HG03439 (cell line): ENCODE data around the gene LMO3.

Experiments
- ATAC-seq: cut with Tn5 transposase; IDR thresholded peaks from one replicate; pipeline ENCODE4 v1.9.1; 2021; ENCODE audit warnings: mild to moderate bottlenecking, moderate library complexity; ENCODE audit not compliant: unreplicated experiment

The LMO3 gene

GRCh38 chr12:16606117-16606200 is at the start of gene LMO3:
TSS of gene LMO3 (minus strand) at chr12:16606162. CDS start at chr12:16600860, 5,302 bp downstream.
- no peak for ATAC-seq

- peak; percentile 92 for ATAC-seq
Measured at GRCh38 chr12:16636435-16637055, 30.6 kb upstream of the LMO3 start.

DNA sequence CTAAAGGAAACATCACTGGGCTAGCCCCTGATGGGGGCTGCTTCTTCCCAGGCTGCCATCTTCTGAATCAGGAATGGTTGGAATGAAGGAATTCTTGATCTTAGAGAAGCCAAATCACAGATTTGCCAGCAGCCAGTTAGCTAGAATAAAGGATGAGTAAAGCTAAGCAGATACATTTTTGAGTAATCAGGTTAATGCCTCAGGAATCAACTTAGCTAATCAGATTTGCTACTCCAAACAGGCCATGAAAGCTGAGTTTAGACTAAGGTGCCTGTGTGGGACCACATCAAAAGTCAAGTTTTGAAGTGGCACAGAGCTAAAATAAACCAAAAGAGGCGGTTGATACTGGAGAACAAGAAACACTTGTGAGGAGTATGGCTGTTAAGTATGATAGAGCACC is 28.8 kb upstream of the LMO3 start:
- no peak for ATAC-seq

DNA sequence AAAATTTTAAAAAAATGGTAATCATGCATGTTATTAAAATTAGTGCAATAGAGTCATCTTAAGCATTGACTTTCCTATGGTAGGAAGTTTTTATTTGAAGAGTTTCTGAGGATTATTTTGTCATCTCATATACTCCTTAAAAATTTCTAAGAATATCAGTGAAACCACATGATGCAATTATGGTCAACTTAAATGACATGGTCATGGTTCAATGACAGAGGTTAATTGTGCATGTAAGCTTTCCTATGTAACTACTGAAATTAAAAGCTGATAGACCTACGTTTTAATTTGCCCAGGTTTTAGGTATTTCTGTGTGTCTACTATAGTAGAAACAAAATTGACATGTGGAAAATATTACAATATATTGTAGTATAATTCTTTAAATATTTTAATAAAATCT is 21.0 kb upstream of the LMO3 start:
- no peak for ATAC-seq

DNA sequence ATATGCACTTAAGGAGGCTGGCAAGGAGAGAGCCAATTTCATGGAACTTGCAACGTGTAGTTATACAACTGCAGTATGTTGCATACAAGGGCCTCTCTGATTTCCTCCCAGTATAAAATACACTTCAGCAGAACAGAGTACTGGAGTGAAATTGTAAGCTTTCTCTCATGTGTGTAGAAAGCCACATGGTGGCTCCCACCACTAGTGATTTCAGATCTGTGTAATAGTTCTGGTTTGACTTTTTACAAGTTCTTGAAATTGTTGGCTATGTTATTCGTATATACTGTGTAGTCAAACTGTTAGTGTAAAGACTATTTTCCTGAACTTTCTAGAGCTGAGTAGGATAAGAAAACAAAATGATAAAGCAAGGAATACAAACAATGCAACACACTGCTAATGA is 16.4 kb upstream of the LMO3 start:
- no peak for ATAC-seq

DNA sequence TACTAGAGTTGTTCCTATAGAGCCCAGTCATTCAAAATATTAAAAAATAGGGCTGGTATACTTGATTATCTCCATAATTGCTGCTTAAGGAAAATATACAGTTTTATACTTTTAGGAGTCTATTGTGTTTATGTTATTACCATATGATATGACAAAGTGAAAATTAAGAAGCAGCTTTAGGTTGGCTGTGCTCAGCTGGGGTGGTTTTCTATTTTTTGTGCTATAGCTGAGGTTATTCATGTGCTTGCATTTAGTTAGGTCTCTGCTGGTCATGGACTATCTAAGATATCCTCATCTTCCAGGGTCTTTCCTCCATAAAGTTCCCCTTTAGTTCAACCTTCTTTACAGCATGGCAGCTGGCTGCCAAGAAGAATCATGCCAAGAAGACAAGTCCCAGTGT is 13.6 kb upstream of the LMO3 start:
- no peak for ATAC-seq

DNA sequence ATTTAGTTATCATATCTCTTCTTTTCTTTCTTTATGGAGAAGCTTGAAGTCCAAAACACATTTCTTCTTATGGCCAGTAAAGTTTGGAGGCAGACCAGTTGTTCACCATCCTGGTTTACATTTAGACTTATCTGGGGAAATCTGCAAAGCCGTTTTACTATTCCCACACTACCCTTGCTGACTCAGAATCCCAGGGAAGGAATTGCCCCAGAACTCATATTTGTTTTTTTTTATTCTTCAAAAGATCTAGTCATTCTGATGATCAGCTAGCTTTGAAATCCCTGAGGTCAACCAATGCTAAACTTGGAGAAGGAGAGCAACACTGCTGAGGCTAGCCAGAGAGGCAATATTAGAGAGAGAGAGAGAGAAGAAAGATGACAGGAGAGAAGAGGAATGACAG is 12.3 kb upstream of the LMO3 start:
- ATAC-seq: no peak

- no peak for ATAC-seq
Measured at GRCh38 chr12:16613199-16613598, 7.2 kb upstream of the LMO3 start.

- ATAC-seq: no peak
Measured at GRCh38 chr12:16612647-16613046, 6.7 kb upstream of the LMO3 start.

DNA sequence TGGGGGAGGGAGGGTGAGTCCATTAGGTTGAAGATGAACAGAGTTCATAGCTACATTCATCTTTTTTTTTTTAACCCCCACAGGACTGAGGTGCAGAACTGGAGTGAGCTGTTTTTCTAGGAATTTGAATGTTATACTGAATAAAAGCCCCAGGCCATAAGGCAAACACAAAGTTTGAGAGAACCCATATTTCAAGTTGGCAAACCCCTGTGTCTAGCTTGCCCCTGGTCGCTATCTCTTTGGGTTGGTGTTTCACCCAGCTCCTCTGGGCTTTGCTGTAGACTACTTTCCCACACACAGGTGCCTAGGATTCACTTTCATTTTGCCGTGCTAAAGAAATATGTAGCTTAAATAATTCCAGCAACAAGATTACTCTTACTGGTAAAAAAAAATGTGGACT is 5.2 kb upstream of the LMO3 start:
- no peak for ATAC-seq

DNA sequence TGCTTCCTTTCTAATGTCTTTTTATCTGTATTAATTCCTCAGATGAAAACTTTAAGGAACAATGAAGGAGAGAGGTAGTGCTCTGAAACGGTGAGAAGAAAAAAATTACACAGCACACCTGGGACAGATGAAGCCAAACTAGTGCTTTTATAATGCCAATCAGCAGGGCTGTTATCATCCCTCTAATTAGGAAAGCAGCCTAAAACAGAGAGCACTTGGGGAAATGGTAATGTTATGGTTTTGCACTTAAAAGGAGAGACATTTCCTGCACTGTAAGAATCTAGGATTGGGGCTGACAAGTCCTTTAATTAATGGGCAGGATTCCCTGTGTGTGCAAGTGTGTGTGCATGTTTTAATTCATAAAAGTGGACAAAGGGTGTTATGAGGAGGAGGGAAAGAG is 4.8 kb upstream of the LMO3 start:
- ATAC-seq: no peak

DNA sequence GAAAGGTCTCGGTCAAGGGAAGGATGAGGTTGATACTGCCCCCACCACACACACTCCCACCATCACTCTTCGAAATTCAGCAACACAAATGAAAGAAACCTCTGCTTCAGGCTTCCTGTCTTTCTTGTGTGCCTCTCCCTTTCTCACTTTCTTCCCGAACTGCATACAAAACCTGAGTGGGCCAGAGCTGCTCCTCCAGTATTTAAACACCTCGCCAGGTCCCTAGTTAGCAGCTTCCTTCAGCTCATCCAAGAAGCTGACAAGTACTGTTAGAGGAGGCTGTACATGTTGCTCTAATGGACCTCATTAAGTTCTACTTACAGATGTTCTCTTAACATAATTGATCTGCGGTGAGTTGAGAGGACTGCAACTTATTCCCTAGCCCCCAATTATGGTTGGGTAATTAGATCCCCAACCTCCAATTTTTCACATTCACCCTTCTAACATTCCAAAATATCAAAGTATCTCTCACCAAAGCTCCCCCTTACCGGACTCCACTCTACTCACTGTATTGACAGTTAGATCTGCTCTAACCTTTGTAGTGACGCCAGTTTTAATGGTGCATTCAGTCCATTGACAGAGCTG is 4.1 kb upstream of the LMO3 start:
- no peak for ATAC-seq

DNA sequence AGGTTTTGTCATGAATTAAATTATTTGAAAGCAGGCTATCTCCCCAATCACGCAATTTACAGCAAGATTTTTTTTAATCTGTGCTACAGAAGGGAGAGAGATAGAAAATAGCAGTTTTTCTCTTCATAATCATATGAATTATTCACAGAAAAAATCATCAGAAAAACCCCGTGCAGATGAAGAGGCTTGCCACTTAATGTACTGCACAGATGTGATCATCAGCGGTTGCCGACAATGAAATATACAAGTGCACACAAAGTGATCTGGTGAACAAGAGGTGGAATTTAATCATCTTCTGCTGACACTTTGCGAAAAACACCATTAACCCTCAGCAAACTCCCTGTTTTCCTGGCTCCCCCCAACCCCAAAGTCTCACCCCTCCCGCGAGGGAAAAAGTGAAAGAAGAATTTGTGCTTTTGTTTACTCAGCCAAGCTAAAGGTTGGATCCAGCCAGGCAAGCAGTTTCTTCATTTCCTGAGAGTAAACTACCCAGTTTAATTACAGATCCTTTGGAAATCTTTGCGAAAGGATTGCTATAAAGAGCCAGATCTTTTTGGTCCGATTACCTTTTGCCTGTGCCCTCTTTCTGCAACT is 3.1 kb upstream of the LMO3 start:
- ATAC-seq: no peak

DNA sequence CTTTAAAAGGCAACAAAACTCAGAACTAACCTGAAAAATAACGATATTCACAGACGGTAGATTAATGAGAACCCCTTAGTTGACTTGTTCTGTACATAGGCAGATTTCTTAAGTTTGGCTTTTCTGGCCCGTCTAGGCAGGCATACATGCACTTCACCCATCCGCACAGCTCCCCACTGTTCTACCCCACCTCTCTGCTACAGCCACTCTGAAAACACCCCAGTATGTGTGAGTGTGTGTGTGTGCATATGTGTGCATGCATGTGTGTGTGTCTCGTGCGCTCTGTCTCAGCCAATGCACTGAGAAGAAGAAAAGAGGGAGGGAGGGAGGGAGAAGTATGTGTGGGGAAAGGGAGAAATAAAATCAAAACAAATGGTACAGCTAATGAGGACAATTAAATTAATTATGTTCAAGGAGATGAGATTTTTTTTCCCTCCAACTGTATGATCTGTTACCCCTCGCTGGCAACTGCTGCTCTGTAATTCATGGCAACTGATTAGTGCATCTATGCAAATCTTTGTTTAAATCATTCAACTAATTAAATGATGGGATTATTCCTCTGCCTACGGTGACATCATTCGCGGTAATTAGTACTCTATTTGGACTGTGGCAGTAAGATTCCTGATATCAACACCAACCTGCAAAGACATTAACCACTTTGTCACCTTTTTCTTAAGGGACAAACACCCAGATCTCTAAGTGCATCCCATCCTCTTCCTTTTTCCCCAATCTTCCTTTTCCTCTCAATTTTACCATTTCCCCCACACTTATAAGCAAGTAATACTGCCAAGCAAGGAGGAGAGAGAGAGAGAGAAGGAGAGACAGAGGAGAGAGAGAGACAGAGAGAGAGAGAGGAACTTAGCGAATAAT is 2.2 kb upstream of the LMO3 start:
- no peak for ATAC-seq

- ATAC-seq: no peak
Measured at GRCh38 chr12:16606991-16607390, 1.0 kb upstream of the LMO3 start.

DNA sequence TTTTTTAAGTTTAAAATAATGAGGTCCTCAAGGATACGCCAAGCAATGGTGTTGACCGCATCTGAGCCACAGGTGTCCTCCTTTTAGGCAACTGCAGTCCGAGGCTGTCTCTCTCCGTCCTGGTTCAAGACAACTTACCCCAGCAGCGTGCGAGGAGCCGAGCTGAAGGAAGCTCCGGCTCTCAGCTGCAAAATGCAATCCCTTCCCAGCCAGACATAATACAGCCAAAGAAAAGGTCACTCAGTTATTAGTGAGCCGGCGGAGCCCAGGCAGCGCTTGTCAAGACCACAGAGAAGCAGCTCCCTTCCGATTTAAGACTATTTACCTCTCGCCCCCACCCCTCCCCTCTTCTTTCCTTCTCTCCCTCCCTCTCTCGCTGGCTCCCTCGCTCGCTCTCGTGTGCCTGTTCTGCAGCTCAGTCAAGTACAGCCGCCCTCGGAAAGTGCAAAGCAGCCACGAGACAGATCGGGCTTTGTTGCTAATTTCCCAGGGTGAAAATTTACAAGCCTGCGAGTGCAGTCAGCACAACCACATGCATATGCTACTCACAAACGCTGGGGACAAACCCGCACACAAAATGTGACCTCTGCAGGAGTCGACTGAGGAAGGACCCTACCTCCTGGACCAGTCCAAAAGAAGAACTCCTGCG is 363 bp upstream of the LMO3 start:
- peak; percentile 42 for ATAC-seq

DNA sequence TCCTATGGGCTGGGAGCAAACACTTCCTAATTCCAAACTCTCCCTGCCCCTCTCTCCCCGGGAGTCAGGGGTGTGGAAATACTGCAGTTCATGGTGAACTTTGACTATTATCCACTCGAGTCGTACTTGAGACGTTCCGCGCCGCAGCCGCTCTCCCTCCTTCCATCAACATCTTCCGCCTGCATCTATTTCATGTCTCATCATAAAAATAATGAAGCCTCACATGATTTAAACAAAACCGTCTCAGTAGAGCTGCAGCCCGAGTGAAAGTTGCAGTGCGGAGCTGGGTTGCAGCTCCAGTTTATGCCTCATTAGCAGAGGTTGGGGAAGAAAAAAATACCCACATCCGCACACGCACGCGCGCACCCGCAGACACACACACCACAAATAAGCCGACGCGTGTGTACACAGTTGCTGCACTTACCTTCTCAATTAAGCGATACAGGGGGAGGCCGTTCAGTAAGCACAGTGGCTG is 283 bp downstream of the LMO3 start:
- no peak for ATAC-seq

DNA sequence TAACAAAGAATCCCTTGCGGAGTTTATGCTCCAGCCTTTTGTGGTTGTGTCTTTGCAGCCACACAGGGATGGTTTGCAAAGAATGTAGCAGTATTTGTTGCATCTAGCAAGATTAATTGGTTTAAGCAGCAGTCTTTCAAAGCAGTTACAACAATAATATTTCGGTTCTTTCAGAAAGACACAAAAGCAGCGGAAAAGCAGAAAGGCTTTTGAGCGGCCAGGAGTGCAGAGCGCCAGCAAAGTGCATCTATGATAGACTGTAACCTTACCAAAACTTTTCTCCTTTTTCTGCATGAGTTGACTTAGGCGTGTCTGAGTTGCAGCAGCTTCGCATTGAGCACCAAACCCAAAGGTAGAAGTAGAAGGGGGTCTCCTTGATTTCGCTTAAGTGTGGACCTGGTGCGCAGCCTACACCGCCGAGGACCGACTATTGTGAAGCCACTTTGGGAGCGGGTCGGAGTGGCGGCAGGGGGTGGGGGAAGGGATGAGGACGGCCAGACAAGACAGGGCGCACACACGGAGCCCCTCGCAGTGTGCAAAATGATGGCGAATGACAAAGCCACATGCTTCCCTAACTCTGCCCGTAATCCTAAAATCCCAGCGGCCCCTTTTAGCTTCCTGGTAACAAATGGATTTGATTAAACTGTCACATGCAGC is 1.2 kb downstream of the LMO3 start:
- ATAC-seq: no peak

DNA sequence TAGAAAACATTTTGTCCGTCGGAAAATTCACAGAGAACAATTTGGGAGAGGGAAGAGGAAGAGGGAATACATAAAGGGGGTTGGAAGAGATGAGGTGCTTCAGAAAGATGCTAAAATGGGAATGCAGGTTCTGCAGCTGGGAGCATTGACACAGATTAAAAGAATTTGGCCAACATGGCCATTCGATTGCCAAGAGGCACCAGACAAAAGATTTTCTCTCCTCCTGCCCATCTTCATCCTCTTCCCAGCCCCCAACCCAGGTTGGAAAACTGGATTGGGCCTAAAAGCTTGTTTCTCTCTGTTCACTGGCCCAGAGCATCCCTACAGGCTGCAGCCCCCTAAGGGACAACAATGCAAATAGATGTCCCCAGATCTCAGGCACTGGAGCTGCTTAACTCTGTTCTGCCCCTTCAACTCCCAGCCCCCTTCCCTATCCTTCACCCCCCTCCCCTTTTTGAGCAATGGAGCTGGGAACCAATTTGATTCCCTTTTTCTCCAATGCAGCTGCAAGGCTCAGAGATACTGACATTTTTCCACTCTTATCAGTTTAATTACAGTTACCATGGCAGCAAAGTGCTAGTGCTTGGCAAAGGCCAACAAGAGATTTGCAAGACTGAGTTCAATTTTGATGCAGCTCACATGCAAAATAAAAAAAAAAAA is 1.9 kb downstream of the LMO3 start:
- no peak for ATAC-seq

DNA sequence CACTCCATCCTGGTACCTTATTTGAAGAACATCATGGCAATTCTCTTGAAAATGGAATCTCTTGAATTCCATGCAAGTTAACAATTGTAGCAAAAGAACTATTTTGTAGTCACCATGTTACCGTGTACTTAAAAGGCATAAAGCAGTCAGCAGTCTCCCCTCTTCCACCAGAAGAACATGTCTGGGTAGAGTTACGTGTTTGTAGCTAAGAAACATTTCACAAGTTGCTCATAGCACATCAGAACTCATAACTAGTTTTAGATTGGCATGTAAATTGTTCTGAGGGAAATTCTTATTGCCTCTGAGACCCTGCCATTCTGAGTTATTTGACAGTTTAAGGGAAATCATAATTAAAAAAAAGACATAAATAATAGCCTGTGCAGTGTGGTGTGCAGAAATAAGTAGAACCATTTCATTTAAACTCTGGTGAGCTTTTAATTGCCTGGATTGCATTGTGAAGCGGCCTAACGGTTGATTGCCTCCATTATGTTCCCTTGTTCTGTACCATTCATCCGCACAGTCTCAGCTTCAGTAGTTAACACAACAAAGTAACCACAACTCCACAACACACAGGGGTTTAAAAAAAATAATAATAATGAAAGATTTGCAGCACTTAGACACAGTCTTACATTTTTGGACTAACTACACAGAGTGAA is 2.6 kb downstream of the LMO3 start:
- ATAC-seq: no peak
